NCI-H187 treated with DMSO at 0.1 percent for 48 hours (cell line): ENCODE results near the gene SIL1.
A peak's percentile ranks its signal among the peaks of the same experiment; 100 is the strongest.
"Not testable (repeated sequence)": the region's sequence is repeated elsewhere in the genome, so short reads cannot be mapped to it uniquely, and the experiment has no call there.

Experiments
- DNase-seq: peaks from one replicate; lab custom pipeline; 2025; lab: John Stamatoyannopoulos, UW

The SIL1 gene

GRCh38 chr5:139022528-139022927 lies 175.6 kb downstream of the SIL1 start:
- no peak for DNase-seq

GRCh38 chr5:139021346-139021745 lies 176.8 kb downstream of the SIL1 start:
- DNase-seq = no peak

GRCh38 chr5:139019880-139020279 lies 178.3 kb downstream of the SIL1 start:
- DNase-seq = no peak

- no peak for DNase-seq
These were observed 179.0 kb downstream of the SIL1 start for GRCh38 chr5:139019211-139019610.

- DNase-seq = no peak
These were observed 180.5 kb downstream of the SIL1 start for GRCh38 chr5:139017624-139018023.

- DNase-seq = no peak
These were observed 182.0 kb downstream of the SIL1 start for GRCh38 chr5:139016186-139016585.

GRCh38 chr5:139014726-139015125 lies 183.4 kb downstream of the SIL1 start:
- DNase-seq = no peak

- no peak for DNase-seq
These were observed 186.0 kb downstream of the SIL1 start for GRCh38 chr5:139012176-139012575.

GRCh38 chr5:139011156-139011555 lies 187.0 kb downstream of the SIL1 start:
- not testable (repeated sequence) for DNase-seq

GRCh38 chr5:139004374-139005307 lies 193.5 kb downstream of the SIL1 start:
- no peak for DNase-seq

GRCh38 chr5:138999674-139000073 lies 198.5 kb downstream of the SIL1 start:
- DNase-seq = no peak

- no peak for DNase-seq
These were observed 199.6 kb downstream of the SIL1 start for GRCh38 chr5:138998521-138998920.

- no peak for DNase-seq
These were observed 202.0 kb downstream of the SIL1 start for GRCh38 chr5:138996120-138996519.

GRCh38 chr5:138990986-138991590 lies 207.1 kb downstream of the SIL1 start:
- no peak for DNase-seq

- no peak for DNase-seq
These were observed 208.4 kb downstream of the SIL1 start for GRCh38 chr5:138989720-138990119.

GRCh38 chr5:138986186-138986800 lies 211.9 kb downstream of the SIL1 start:
- no peak for DNase-seq

- no peak for DNase-seq
These were observed 212.5 kb downstream of the SIL1 start for GRCh38 chr5:138985683-138986082.

GRCh38 chr5:138985256-138985655 lies 212.9 kb downstream of the SIL1 start:
- no peak for DNase-seq

GRCh38 chr5:138983984-138984383 lies 214.2 kb downstream of the SIL1 start:
- peak; percentile 56 for DNase-seq

- no peak for DNase-seq
These were observed 216.6 kb downstream of the SIL1 start for GRCh38 chr5:138981586-138981985.

- no peak for DNase-seq
These were observed 217.0 kb downstream of the SIL1 start for GRCh38 chr5:138981131-138981530.

- no peak for DNase-seq
These were observed 217.7 kb downstream of the SIL1 start for GRCh38 chr5:138980441-138980840.

GRCh38 chr5:138979684-138980280 lies 218.4 kb downstream of the SIL1 start:
- DNase-seq = no peak
